CD8-positive, alpha-beta memory T cell (primary cell): Measurements from ENCODE around the gene C18orf54. TPM values are rescaled to one million over a fixed set of nuclear protein-coding genes. Genes with fewer than 3 reads are reported as not detected.
A peak's percentile ranks its signal among the peaks of the same experiment; 100 is the strongest.

Source experiments
- CTCF ChIA-PET: fragments of 350-600 bp; sonication (Branson Sonifier 250); formaldehyde crosslinking; loops from one replicate; lab custom pipeline; 2021; ENCODE audit warnings: antibody characterized with exemption; lab: Charles Lee
- POLR2A ChIA-PET: fragments of 350-600 bp; sonication (Branson Sonifier 250); formaldehyde crosslinking; loops from one replicate; lab custom pipeline; 2021; ENCODE audit warnings: antibody characterized with exemption; lab: Charles Lee
- DNase-seq, 5 donors: peaks; one replicate each; pipeline versions ENCODE4 v3.0.0 to v3.0.0-alpha.2; 2020 to 2022; ENCODE audit warnings: mixed read lengths in 1 of 5
- H3K27ac ChIP-seq: one replicate; pipeline ENCODE4 v1.7.0; 2013; ENCODE audit warnings: low read depth, mild to moderate bottlenecking, low read length, moderate library complexity
- H3K27me3 ChIP-seq: 2 replicates; pipeline ENCODE4 v1.7.0; 2013; ENCODE audit warnings: low read length, mild to moderate bottlenecking; ENCODE audit not compliant: insufficient read depth, poor library complexity, severe bottlenecking
- H3K36me3 ChIP-seq: 2 replicates; pipeline ENCODE4 v1.7.0; 2013; ENCODE audit warnings: mild to moderate bottlenecking, low read length, moderate library complexity; ENCODE audit not compliant: insufficient read depth
- H3K4me1 ChIP-seq: 2 replicates; pipeline ENCODE4 v1.7.0; 2013; ENCODE audit warnings: mild to moderate bottlenecking, low read length, moderate library complexity; ENCODE audit not compliant: insufficient read depth
- H3K4me3 ChIP-seq: 2 replicates; pipeline ENCODE4 v1.7.0; 2013; ENCODE audit warnings: mild to moderate bottlenecking, low read length
- H3K9me3 ChIP-seq: 2 replicates; pipeline ENCODE4 v1.7.0; 2013; ENCODE audit warnings: mild to moderate bottlenecking, low read length
- H3K27ac Mint-ChIP-seq, 8 donors: one replicate each; pipeline ENCODE4 v1.8.0; 2020 to 2021; ENCODE audit warnings: mixed read lengths in 8 of 8, mild to moderate bottlenecking in 6 of 8, inconsistent platforms in 3 of 8, moderate library complexity in 3 of 8
- H3K27me3 Mint-ChIP-seq, 2 donors: one replicate each; pipeline ENCODE4 v1.8.0; 2020 to 2021; ENCODE audit warnings: mixed read lengths in 2 of 2, mild to moderate bottlenecking in 1 of 2, moderate library complexity in 1 of 2
- H3K36me3 Mint-ChIP-seq, 3 donors: one replicate each; pipeline ENCODE4 v1.8.0; 2020 to 2021; ENCODE audit warnings: mixed read lengths in 3 of 3, inconsistent platforms in 1 of 3, mild to moderate bottlenecking in 1 of 3
- H3K4me1 Mint-ChIP-seq, 3 donors: one replicate each; pipeline ENCODE4 v1.8.0; 2020 to 2021; ENCODE audit warnings: mixed read lengths in 3 of 3, inconsistent platforms in 1 of 3, mild to moderate bottlenecking in 1 of 3
- H3K4me3 Mint-ChIP-seq, 7 donors: one replicate each; pipeline ENCODE4 v1.8.0; 2020 to 2021; ENCODE audit warnings: mixed read lengths in 7 of 7, mild to moderate bottlenecking in 6 of 7, moderate library complexity in 4 of 7, inconsistent platforms in 2 of 7
- H3K9me3 Mint-ChIP-seq, 5 donors: one replicate each; pipeline ENCODE4 v1.8.0; 2020 to 2022; ENCODE audit warnings: mixed read lengths in 5 of 5, mild to moderate bottlenecking in 3 of 5, moderate library complexity in 2 of 5, inconsistent platforms in 1 of 5
- polyA plus RNA-seq: library from polyadenylated mRNA; unstranded; fragments of 300-500 nt; fragmentation: Illumina TruSeq; gene quantifications from one replicate; pipeline ENCODE4 v1.2.3, GENCODE V29; 2021
- total RNA-seq, 2 experiments: library from RNA; stranded (reverse); gene quantifications; one replicate each; pipeline ENCODE4 v1.2.3, GENCODE V29; 2021

The C18orf54 gene
- total and polyA plus RNA-seq, 3 experiments from 2014 or later: 1.1 to 10.6 (median 10.1) TPM

DNA sequence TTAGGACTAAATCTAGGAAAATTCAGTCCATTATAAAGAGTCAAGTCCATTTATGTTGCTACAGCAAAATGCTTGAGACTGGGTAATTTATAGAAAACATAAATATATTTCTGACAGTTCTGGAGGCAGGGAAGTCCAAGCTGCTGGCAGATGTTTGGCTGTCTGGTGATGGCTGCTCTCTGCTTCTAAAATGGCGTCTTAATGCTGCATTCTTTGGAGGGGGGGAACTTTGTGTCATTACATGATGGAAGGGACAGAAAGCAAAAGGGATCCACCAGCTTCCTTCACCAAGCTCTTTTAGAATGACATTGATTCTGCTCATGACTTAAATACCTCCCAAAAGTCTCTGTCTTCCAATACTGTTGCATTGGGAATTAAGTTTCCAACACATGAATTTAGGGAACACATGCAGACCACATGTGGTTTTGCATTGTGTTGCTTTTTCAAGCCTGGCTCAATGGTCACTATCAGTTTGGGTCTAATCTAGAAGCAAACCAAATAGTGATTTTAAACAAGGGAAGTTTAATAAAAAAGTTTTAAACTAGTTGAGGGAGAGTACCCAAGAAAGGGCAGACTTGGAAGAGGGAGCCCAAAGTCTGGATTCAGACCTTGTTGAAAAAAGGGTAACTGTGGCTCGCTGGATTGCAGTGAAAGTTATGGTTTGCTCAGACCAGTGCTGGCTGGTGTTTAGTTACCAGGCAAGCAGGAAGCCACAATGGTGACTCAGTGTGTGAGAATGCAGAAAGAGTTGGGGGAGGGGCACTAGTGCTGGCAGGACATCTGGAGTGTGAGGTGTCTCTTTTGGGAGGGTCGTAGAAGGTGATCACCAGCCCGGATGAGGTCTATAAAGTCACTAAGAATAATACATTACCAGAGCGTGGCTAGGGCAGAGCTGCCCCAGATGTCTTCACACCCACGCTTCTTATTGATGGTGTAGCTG is 30.8 kb downstream of the C18orf54 start:
- H3K9me3 ChIP-seq: no peaks in the 10 kb centered on the region
- POLR2A ChIA-PET: no interaction called here
- no peak overlapping the region for H3K4me3 ChIP-seq
- H3K4me1 ChIP-seq: no peaks in the 10 kb centered on the region
- CTCF ChIA-PET: interaction anchor here (2.0 kb wide), 1 partner anchor 31 kb away, joined by 6 read pairs; the partner anchor contains the start of genes C18orf54 and STARD6
- Mint-ChIP-seq H3K27ac (peak overlapping the region in 1 of 8 donors; percentile 44), H3K4me3 (peak overlapping the region in 1 of 7 donors; percentile 17), H3K4me1 (peaks cover 6 to 10% (median 9%) of the 10 kb centered on the region in 3 donors), H3K27me3 (no peaks in the 10 kb centered on the region), H3K36me3 (no peaks in the 10 kb centered on the region), H3K9me3 (no peaks in the 10 kb centered on the region)
- H3K36me3 ChIP-seq: no peaks in the 10 kb centered on the region
- H3K27ac ChIP-seq: no peak overlapping the region
- no peaks in the 10 kb centered on the region for H3K27me3 ChIP-seq
- DNase-seq: no peak

DNA sequence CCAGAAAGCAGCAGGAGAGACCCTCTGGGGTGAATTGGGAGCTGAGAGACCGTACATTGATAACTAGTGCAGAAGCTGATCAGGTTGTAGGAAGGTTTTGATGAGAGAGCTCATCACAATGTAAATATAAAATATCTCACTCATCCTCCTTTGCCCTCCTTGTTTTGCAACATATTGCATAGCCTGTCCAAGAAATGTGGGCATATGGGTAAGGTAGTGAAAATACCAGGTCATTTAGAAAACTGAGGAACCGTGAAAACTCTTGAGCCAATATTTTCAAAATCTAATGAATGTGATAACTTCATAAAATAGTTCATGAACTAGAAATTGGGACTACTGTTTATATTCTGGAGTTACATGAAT is 31.4 kb downstream of the C18orf54 start:
- peaks cover 6 to 10% (median 9%) of the 10 kb centered on the region in 3 donors for H3K4me1 Mint-ChIP-seq
- H3K9me3 Mint-ChIP-seq: no peaks in the 10 kb centered on the region
- no peak overlapping the region for H3K4me3 Mint-ChIP-seq

DNA sequence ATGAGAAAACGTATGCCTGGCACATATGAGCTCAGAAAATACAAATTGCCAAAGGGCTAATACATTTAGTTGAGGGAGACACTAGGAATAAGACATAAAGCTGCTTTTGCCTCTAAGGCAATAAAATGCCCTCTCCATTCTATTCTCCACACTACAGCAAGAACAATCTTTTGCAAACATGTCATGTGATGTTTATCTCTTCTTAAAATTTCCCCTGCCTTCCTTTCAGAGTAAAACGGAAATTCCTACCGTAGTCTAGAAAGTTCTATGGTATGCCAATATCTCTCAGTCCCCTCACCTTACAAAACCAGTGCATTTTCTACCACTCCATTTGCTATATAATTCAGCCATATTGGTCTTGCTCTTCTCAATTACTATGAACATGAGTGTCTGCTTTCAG is 33.1 kb downstream of the C18orf54 start:
- Histone ChIP-seq H3K4me3 (no peak overlapping the region), H3K27me3 (no peaks in the 10 kb centered on the region), H3K36me3 (no peaks in the 10 kb centered on the region), H3K9me3 (no peaks in the 10 kb centered on the region), H3K27ac (no peak overlapping the region), H3K4me1 (no peaks in the 10 kb centered on the region)
- no peaks in the 10 kb centered on the region for H3K36me3 Mint-ChIP-seq
- no peaks in the 10 kb centered on the region for H3K27me3 Mint-ChIP-seq
- H3K27ac Mint-ChIP-seq: no peak overlapping the region
- CTCF ChIA-PET: interaction anchor here (1.0 kb wide), 1 partner anchor 168 kb away, joined by 3 read pairs; no protein-coding TSS in a partner anchor
- no peak for DNase-seq
- POLR2A ChIA-PET: no interaction called here
- no peaks in the 10 kb centered on the region for H3K9me3 Mint-ChIP-seq
- no peak overlapping the region for H3K4me3 Mint-ChIP-seq
- peaks cover 6 to 10% (median 9%) of the 10 kb centered on the region in 3 donors for H3K4me1 Mint-ChIP-seq

More for the DNA sequence above, 31.4 kb downstream of the C18orf54 start:
- no peaks in the 10 kb centered on the region for H3K27me3 Mint-ChIP-seq
- Histone ChIP-seq H3K27me3 (no peaks in the 10 kb centered on the region), H3K27ac (no peak overlapping the region), H3K36me3 (no peaks in the 10 kb centered on the region), H3K9me3 (no peaks in the 10 kb centered on the region), H3K4me1 (no peaks in the 10 kb centered on the region), H3K4me3 (no peak overlapping the region)
- ChIA-PET POLR2A (no interaction called here), CTCF (no interaction called here)
- H3K27ac Mint-ChIP-seq: peak overlapping the region in 1 of 8 donors; percentile 44
- no peak for DNase-seq
- H3K36me3 Mint-ChIP-seq: no peaks in the 10 kb centered on the region

DNA sequence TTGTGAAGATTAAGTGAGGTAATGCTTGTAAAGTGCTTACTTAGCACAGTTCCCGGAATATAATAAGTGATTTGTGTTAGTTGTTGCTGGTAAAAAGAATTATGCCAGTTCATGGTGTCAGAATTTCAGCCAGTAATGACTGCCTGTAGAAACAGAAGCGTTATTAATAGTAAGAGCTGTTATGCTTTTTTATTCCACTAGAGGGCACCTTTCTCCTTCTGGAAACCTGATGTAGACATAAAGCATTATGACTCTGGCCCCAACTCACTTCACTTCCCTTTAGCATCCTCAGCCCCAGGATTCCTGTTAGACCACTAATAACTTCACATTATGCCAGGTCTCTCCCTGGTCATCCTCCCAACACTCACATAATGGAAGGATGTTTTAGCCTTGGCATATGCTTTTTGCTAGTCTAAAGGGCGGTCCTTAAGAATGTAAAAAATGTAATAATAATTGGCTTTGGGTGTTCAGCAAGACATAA is 34.9 kb downstream of the C18orf54 start:
- Histone ChIP-seq H3K27ac (no peak overlapping the region), H3K36me3 (no peaks in the 10 kb centered on the region), H3K4me3 (no peak overlapping the region), H3K9me3 (no peaks in the 10 kb centered on the region), H3K27me3 (no peaks in the 10 kb centered on the region), H3K4me1 (no peaks in the 10 kb centered on the region)
- H3K36me3 Mint-ChIP-seq: no peaks in the 10 kb centered on the region
- H3K9me3 Mint-ChIP-seq: no peaks in the 10 kb centered on the region
- peaks cover 6 to 10% (median 9%) of the 10 kb centered on the region in 3 donors for H3K4me1 Mint-ChIP-seq
- DNase-seq: peak in 2 of 5 donors; percentile 30
- H3K4me3 Mint-ChIP-seq: no peak overlapping the region
- H3K27me3 Mint-ChIP-seq: no peaks in the 10 kb centered on the region
- H3K27ac Mint-ChIP-seq: no peak overlapping the region
- ChIA-PET CTCF (interaction anchor here (0.9 to 1.6 kb wide), 3 partner anchors 9 to 53 kb away, joined by 3 to 4 read pairs (median 3); no protein-coding TSS in a partner anchor), POLR2A (interaction anchor here (1.0 kb wide), 1 partner anchor 168 kb away, joined by 3 read pairs; the partner anchor contains the start of gene MBD2)

DNA sequence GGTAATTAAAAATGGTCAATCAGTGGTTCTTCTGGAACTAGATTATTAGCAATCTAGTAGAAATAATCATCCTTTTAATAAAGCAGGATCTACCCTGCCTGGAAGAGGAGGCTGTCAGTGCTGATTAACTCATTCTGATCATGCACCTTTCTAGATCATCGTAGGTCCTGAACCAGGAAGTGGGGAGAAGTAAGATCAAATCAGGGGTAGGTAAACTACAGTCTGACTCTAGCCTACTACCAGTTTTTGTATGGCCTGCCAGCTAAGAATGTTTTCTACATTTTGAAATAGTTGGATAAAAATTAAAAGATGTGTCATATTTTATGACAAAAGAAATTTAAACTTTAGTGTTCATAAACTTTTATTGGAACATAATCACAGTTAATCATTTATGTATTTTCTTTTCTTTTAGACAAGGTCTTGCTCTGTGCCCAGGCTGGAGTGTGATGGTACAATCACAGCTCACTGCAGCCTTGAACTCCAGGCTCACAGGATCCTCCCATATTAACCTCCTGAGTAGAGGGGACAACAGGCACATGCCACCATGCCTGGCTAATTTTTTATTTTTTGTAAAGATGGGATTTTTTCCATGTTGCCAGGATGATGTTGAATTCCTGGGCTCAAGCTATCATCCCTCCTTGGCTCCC is 36.1 kb downstream of the C18orf54 start:
- Histone ChIP-seq H3K36me3 (no peaks in the 10 kb centered on the region), H3K4me1 (no peaks in the 10 kb centered on the region), H3K27me3 (no peaks in the 10 kb centered on the region), H3K9me3 (no peaks in the 10 kb centered on the region), H3K27ac (no peak overlapping the region), H3K4me3 (no peak overlapping the region)
- no peak for DNase-seq
- H3K4me1 Mint-ChIP-seq: peaks cover 2 to 3% (median 3%) of the 10 kb centered on the region in 3 donors
- H3K27me3 Mint-ChIP-seq: no peaks in the 10 kb centered on the region
- H3K36me3 Mint-ChIP-seq: no peaks in the 10 kb centered on the region
- ChIA-PET CTCF (no interaction called here), POLR2A (no interaction called here)
- H3K4me3 Mint-ChIP-seq: no peak overlapping the region
- no peaks in the 10 kb centered on the region for H3K9me3 Mint-ChIP-seq
- H3K27ac Mint-ChIP-seq: no peak overlapping the region

DNA sequence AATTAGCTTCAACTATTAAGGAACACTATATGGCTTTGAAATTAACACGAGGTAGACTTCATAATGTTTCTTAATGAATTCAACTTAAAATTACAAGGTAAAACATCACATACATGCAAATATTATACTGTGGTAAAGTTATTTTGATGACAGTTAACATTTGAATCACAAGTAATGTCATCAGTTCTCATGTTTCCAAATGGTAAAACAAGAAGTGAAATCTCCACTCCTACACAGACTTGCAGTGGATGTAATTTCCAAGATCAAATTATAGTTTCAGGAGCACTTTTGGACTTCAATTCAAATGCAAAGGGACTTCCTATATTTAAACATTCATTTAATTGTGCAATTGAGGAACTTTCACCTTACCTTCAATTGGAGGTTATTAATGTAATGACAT is 39.1 kb downstream of the C18orf54 start:
- DNase-seq: no peak
- Histone ChIP-seq H3K27me3 (no peaks in the 10 kb centered on the region), H3K9me3 (no peaks in the 10 kb centered on the region), H3K4me1 (no peaks in the 10 kb centered on the region), H3K27ac (no peak overlapping the region), H3K36me3 (no peaks in the 10 kb centered on the region), H3K4me3 (no peak overlapping the region)
- H3K36me3 Mint-ChIP-seq: no peaks in the 10 kb centered on the region
- no peak overlapping the region for H3K27ac Mint-ChIP-seq
- H3K9me3 Mint-ChIP-seq: no peaks in the 10 kb centered on the region
- ChIA-PET POLR2A (no interaction called here), CTCF (no interaction called here)
- no peaks in the 10 kb centered on the region for H3K27me3 Mint-ChIP-seq
- H3K4me3 Mint-ChIP-seq: no peak overlapping the region
- H3K4me1 Mint-ChIP-seq: no peaks in the 10 kb centered on the region

DNA sequence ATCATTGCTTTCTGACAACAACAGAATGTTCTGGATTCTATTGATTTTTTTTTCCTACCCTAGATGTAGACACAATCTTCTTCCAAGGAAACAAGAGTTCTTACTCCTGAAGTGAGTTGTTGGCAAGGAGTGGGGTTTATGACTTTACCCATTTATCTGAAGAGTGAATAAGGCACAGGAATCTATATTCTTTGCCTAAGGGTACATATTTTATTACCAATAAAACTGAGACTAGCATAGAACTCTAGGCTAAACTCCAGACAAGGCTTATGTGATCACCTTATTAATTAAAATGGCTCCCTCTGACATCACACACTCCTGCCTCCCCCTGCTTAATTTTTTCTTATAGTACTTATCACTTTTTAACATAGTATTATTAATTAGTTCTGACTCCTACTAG is 47.6 kb downstream of the C18orf54 start:
- no peak overlapping the region for H3K27ac ChIP-seq
- ChIA-PET POLR2A (no interaction called here), CTCF (no interaction called here)
- no peak for DNase-seq
- no peaks in the 10 kb centered on the region for H3K9me3 ChIP-seq
- no peaks in the 10 kb centered on the region for H3K36me3 Mint-ChIP-seq
- no peaks in the 10 kb centered on the region for H3K27me3 ChIP-seq
- H3K4me3 Mint-ChIP-seq: no peak overlapping the region
- H3K36me3 ChIP-seq: no peaks in the 10 kb centered on the region
- H3K4me1 ChIP-seq: no peaks in the 10 kb centered on the region
- H3K4me3 ChIP-seq: no peak overlapping the region
- no peaks in the 10 kb centered on the region for H3K9me3 Mint-ChIP-seq
- no peaks in the 10 kb centered on the region for H3K4me1 Mint-ChIP-seq
- no peak overlapping the region for H3K27ac Mint-ChIP-seq
- peaks cover 5 to 39% of the 10 kb centered on the region in 2 donors for H3K27me3 Mint-ChIP-seq

DNA sequence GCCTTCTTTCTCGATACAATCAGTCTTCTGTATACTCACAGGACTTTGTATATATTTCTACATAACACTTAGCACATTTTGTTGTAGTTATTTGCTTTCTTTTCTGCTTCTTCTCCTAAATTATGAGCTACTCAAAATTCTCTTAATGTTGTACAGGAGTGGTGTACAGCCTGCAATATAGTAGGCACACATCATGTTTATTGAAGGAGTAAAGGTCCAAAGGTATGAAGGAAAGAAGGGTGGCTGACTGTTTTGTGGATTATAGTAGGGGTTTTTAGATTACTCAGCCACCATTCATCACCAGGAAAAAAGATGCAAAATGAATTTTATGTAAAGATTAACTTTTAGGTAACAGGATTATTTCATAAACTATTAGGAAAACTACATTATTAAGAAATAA is 54.1 kb downstream of the C18orf54 start:
- Mint-ChIP-seq H3K4me3 (no peak overlapping the region), H3K27me3 (peaks cover 7 to 39% of the 10 kb centered on the region in 2 donors), H3K4me1 (no peaks in the 10 kb centered on the region), H3K9me3 (peaks cover 0 to 4% (median 0%) of the 10 kb centered on the region in 5 donors), H3K36me3 (no peaks in the 10 kb centered on the region), H3K27ac (no peak overlapping the region)
- POLR2A ChIA-PET: no interaction called here
- Histone ChIP-seq H3K4me1 (no peaks in the 10 kb centered on the region), H3K9me3 (no peaks in the 10 kb centered on the region), H3K36me3 (no peaks in the 10 kb centered on the region), H3K27ac (no peak overlapping the region), H3K27me3 (no peaks in the 10 kb centered on the region), H3K4me3 (no peak overlapping the region)
- DNase-seq: no peak
- CTCF ChIA-PET: no interaction called here
